ENCODE measurements around the gene CYTH2. TPM values are rescaled to one million over a fixed set of nuclear protein-coding genes. Genes with fewer than 3 reads are reported as not detected.
"Not testable (repeated sequence)": the region's sequence is repeated elsewhere in the genome, so short reads cannot be mapped to it uniquely, and the experiment has no call there.

The CYTH2 gene
- polyA plus RNA-seq, 1 donor = 49.3 TPM

DNA sequence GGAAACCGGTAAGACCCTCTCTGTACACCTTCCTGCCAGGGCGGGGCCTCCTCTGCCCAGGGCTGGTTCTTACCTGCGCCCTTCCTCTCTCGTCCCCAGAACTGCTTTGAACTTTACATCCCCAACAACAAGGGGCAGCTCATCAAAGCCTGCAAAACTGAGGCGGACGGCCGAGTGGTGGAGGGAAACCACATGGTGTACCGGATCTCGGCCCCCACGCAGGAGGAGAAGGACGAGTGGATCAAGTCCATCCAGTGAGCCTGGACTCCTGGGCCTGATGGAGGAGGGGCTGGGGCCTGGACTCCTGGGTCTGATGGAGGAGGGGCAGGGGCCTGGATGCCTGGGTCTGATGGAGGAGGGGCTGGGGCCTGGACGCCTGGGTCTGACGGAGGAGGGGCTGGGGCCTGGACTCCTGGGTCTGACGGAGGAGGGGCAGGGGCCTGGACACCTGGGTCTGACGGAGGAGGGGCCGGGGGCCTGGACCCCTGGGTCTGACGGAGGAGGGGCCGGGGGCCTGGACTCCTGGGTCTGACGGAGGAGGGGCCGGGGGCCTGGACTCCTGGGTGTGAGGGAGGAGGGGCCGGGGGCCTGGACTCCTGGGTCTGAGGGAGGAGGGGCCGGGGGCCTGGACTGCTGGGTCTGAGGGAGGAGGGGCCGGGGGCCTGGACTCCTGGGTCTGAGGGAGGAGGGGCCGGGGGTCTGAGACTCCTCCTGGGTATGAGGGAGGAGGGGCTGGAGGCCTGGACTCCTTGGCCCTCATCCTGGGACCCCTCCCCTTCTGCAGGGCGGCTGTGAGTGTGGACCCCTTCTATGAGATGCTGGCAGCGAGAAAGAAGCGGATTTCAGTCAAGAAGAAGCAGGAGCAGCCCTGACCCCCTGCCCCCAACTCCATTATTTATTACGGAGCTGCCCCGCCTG, 9.4 kb downstream of the CYTH2 start:
- DNase-seq = no peak

DNA sequence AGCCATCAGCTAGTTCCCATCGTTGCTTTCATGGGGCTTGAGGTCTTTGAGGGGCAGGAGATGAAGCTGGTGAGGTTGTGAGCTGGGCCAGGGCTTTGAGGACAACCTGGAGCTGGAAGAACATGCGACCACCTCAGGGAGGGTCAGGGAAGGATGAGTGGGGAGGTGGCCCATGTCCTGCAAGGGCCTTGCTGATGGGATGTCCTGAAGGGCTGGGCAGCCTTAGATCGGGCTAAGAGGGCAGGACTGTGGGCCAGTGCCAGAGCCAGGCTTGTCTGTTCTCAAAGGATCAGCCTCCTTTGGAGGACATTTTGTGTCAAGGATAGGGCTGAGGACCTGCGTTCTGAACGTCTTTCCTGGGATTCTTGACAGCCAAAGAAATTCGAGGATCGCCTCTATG, 10.5 kb downstream of the CYTH2 start:
- no peak for DNase-seq

DNA sequence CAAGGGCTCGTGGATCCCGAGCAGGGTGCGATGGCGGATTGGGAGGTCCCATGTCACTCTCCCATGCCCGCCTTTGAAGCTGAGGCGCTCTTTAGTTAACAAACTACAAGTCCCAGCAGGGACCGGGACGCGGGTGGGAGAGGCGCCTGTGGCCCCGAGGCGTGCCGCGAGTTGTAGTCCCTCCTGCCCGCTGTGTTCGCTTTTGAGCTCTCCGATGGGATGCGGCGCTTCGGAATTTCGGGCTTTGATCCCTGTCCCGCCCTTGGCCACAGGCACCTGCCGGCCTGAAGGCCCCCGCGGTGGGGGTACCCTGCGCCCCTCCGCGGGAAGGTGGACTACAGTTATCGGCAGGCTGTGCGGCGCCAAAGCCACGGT, 11.0 kb downstream of the CYTH2 start:
- peak; percentile 59 for DNase-seq

DNA sequence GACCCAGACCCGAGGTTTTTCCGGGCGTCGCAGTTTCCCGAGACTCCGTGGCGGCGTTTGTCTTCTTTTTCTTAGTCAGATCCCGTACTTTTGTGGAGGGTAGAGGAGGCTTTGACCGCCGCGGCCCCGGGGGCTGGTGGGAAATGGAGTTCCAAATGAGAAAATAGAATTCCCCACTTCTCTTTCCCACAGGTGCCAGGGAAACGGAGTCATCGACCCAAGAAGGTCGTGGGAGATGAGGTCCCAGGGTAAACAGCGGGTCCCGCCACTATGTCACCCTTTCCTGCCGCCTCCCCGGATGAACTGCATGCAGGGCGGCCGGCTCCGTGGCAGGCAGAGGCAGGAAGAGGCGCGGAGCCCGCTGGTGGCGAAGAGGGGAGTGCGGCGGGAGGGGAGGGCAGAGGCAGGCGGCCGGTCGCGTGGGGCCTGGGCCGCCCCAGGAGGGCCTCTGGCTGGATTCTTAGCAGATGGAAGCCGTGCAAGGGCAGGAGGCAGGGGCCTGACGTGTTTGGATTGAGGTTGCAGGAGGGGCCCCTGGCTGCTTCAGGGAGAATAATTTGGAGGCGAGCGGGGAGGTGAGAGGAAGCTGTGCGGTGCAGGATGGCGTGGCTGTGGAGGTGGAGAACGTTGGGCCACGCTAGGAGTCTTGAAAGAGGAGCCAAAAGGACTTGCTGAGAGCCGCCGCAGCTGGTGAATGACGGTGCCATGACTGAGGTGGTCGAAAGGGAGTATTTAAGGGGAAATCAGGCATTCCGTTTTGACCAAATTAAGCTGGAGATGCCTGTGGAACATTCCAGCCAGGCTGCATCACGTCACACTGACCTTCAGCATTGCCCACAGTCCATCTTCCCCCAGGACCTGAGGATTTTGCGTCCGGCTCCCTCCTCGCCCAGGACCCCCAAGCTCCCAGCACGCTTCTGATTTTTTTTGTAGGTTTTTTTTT, 11.7 kb downstream of the CYTH2 start:
- DNase-seq = peak; percentile 52

DNA sequence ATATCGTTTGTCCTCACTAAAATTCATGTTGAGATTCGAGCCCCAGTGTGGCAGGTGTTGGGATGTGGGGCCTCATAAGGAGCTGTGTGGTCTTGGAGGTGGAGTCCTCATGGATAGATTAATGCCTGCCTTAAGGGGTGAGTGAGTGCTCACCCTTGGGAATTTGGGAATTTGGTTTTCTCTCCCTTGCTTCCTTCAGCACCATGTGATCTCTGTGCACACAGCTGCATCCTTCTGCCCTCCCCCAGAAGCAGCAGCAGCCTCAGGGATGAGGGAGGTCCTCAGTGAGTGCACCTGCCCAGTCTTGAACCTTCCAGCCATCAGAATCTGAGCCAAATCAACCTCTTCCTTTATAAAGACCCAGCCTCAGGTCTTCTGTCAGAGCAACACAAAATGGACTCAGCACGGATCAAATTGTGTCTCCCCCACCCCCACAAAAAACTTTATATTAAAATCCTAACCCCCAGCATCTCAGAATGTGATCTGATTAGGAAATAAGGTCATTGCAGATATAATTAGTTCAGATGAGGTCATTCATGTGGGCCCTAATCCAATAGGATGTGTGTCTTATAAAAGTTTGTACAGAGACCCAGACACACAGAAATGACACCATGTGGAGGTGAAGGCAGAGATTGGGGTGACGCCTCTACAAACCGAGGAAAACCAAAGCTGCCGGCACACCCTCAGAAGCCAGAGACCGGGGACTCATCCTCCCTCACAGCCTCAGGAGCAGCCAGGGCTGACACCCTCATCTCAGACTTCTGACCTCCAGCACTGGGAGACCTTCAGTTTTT, 12.9 kb downstream of the CYTH2 start:
- DNase-seq = no peak

DNA sequence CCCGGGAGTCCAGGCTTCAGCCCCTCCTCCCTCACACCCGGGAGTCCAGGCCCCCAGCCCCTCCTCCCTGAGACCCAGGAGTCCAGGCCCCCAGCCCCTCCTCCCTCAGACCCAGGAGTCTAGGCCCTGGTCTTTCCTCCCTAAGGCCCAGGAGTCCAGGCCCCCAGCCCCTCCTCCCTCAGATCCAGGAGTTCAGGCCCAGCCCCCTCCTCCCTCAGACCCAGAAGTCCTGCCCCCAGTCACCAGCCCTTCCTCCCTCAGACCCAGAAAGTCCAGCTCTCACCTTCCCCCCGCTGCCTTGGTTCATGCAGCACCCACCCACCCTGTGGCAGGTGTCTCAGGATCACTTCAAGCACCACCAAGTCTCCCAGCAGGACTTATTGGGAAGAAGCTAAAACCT, 14.1 kb downstream of the CYTH2 start:
- DNase-seq = no peak

DNA sequence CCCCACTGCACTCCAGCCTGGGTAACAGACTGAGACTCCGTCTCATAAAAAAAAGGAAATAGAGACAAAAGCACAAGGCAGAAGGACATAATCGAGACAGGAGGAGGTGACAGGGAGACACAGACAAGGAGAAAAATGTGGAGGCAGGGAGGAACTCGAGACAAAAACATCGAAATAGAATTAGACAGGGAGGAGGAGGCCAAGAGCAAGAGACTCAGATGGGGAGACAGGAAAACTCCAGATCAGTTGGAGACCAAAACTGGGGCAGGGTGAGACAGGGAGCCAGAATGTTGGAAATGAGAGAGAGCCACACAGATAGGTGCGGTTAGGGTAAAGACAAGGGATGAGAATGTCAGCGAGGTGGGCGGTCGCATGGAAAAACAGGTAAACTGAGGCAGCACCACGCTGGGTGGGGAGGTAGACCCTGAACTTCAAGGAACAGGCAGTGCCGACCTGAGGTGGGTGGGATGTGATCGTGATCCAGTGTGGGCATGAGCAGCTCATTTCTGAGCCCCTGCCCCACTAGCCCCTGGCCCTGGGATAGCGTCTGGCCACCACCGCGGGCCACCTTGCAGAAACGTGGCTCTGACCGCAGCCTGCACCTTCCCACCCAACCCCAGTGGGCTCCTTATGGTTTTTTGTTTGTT, 15.2 kb downstream of the CYTH2 start:
- DNase-seq = no peak

DNA sequence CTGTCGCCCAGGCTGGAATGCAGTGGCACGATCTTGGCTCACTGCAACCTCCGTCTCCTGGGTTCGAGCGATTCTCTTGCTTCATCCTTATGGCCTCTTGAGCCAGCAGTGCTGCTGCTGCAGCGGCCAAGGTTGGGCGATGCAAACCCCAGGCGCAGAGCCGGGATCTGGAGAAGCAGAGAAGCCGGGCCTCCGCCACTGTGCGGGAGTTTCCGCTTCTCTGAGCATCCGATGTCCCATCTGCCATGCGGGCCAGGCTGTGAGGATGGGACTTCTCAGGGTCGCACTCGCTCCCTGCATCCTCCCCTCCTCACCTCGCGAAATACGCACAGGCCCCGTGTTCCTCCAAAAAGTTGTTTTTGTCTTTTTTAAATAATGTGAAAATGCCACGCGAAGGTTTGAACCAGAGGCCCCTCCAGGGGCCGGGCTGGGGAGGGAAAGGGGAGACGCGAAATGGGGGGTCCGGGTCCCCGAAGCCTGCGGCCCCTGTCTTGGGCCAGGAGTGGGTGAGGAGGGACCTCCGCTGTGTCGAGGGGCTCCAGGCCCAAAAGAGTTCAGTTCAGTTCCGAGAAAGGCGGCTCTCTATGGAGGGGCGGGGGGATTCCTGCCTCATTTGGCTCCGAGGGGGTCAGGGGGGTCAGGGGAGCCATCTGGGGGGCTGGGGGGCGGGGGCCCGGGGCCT, 15.9 kb downstream of the CYTH2 start:
- no peak for DNase-seq

DNA sequence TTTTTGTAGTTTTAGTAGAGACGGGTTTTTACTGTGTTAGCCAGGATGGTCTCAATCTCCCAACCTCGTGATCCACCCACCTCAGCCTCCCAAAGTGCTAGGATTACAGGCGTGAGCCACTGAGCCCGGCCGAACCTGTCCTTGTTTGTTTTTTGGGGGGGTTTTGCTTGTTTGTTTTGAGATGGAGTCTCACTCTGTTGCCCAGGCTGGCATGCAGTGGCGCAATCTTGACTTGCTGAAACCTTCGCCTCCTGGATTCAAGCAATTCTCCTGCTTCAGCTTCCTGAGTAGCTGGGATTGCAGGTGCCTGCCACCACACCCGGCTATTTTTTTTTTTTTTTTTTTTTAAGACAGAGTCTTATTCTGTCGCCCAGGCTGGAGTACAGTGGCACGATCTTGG, 17.5 kb downstream of the CYTH2 start:
- not testable (repeated sequence) for DNase-seq

DNA sequence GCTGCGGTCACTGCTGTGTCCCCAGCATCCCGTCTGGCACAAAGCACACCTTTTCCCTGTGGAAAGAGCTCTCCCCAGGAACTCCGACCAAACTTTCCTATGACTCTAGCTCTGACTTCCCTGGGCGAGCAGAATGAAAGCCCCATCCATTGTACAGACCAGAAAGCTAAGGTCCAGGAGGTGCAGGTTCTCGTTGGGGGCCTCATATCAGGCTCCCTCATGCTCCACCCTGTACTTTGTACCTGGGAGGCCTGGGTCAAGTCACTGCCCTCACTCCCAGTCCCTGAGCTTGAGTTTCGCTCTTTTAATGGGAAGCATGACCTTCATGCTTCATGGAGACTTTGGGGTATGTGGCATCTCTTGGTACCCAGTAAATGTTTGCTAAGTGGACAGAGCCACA, 18.4 kb downstream of the CYTH2 start:
- DNase-seq = no peak

DNA sequence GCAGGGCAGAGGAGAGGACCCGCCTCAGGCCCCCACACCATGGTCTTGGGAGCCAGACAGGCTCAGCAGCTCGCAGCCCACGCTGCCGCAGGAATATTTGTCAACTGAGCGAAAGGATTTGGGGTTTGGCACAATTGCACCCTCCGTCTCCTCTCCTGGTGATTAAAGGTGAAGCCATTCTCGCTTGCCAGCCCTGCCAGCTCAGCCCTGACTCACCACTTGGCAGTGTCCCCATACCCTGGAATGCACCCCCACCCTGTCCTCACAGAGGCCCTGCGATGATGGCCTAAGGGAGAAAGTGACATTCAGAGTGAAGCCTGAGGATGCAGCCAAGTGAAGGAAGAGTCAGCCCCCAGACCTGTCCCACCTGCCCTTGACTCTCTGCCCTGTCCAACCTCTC, 18.8 kb downstream of the CYTH2 start:
- DNase-seq = no peak

DNA sequence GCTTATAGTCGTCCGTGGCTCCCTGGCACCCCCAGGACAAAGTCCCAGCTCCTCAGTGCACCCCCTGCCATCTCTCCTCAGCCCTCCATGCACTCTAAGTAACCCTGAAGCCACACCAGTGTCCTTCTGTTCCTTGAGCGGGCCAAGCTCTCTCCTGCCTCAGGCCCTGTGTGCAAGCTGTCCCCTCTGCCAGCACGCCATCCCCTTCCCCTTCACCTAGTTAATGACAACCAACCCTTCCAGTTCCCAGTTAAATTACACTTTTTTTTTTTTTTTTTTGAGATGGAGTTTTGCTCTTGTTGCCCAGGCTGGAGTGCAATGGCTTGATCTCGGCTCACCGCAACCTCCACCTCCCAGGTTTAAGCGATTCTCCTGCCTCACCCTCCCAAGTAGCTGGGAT, 19.3 kb downstream of the CYTH2 start:
- DNase-seq = not testable (repeated sequence)

DNA sequence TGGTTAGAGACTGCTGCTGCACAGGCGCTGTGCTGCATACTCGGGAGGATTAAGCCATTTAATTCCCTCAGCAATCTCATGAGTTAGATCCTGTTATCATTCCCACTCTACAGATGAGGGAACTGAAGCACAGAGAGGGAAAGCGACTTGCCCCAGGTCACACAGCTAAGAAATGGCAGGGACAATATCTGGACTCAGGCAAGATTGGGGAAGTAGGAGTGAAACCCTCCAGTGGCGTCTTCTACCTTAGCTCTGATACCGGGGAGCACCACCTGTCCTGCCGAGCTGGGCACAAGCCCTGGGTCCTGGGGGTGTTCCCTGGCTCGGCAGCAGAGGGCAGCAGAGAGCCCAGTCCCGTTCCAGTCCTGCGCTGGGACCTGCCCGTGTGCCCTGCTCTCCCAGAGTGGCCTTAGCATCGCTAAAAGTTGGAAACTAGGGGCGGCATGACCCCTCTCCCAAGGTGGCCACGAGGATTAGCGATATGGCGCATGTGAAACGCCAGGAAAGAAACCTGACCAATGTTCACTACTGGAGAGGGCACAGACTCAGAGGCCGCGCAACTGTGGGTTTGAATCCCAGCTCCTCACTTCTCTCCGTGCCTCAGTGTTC, 20.5 kb downstream of the CYTH2 start:
- DNase-seq = no peak

DNA sequence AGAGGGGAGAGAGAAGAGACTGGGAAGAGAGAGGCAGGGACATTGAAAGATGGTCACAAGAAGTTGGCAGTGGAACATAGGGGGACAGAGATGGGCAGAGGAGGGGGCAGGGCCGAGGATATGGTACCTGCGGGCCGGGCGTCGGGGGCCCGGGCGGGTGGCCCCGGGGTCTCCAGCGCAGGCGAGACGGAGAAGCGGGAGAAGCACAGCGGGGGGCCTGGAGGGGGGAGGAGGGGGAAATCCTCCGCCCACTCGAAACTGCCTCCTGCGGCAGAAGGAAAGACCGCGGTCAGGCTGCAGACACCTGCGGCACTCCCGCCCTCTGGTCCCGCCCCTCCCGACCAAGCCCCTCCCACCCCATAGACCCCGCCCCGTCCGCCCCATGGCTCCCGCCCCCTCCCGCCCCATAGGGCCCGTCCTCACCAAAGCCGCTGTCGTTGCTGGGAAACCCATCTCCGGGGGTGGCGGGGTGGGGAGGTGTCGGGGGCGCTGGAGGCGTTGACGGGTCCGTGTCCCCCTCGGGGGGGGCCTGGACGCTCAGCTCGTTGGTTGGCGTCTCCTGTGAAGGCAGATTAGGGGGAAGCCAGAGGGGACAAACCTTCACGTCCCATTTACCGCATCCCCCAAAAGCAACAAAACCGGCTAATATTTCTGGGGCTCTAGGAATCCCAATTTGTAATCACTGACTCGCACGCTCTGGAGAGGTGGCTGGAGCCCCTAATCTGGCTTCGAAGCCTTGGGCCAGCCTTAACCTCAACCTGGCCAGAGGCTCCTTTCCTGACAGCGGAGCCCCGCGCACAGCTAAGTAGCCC, 22.0 kb downstream of the CYTH2 start:
- DNase-seq = no peak

DNA sequence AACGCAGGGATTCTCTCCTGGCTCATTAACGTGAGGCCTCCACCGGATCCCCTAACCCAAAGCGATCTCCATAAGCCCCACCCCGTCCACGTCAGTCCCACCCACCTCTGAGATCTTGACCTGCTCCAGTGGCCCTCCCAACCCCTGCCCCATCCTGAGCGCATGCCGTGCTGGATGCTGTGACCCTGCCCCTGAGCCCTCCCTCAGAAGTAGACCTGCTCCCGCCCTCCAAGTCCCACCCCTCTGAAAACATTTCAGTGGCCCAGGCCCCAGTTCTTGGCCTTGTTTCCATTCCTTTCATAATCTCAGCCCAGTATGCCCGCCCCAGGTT, 22.6 kb downstream of the CYTH2 start:
- no peak for DNase-seq

DNA sequence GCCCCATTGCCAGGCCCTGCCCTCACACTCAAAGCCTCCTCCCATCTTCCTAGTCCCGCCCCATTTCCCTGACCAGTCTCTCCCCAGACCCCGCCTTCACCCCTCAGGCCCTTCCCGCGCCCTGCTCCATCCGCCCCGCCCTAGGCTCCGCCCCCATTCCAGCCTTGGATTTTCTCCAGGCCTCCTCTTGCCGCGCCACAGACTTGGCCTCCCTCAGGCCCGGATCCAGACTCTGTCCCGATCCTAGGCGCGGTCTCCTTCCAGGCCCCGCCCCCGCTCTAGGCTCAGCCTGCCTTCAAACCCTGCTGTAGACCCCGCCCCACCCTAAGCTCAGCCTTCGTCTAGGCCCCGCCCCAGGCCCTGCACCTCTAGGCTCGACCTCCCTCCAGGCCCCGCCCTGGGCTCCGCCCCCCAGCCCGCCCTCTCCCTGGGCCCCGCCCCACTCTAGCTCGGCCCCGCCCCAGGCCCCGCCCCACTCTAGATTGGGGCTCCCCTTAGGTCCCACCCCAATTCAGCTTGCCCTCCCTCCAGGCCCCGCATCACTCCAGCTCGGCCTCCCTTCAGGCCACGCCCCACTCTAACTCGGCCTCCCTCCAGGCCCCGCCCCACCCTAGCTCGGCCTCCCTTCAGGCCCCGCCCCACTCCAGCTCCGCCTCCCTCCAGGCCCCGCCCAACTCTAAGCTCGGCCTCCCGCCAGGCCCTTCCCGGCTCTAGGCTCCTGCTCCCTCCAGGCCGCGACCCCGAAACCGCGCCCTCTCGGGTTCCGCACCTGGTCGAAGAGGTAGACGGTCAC, 24.0 kb downstream of the CYTH2 start:
- peak; percentile 85 for DNase-seq

DNA sequence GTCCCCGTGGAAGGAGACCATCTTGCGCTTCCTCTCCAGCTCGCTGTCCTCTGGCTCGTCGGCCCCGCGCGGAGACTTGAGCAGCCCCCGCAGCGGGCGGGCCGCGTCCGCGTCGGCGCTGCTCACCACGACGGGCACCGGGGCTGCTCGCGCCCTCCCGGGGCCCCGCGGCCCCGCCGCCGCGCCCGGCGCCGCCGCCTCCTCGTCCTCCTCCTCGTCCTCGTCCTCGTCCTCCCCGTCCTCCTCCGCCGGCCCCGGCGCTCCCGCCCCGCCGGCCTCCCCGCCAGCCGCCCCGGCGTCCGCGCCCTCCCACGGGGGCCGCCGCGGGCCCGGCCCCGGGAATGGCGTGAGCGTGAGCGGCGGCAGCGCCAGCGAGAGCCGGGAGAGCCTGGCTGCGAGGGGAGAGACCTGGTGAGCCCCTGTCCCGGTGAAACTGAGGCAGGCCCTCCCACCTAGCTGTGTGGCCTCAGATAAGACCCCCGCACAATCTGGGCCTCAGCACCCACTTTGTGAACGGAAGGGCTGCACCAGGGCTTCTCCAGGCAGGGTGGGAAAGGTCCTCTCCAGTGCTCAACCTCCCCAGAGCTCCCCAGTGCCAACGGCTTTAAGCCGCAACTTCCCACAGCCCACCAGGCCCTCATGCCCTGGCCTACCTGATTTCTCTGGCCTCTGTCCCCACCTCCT, 24.7 kb downstream of the CYTH2 start:
- no peak for DNase-seq

DNA sequence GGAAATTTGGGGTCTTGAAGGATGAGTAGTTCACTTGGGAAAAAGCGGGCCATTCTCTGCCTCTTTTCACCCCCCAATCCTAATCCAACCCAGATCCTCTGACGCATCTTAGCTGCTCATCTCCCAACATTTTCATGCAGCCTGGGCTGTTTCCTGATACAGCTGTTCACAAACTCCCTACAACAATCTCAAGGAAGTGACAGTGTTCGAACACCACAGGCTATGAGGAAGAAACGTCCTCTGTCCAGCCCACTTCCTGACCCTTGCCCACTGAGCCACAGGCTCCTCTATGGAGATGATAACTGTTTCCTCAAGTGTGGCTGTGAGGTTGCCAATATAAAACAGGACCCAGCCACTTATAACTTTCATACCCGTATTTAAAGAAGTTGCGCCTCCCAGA, 26.2 kb downstream of the CYTH2 start:
- DNase-seq = no peak

All from hindlimb muscle (tissue), 1 donor.